GM12878 (cell line): ENCODE measurements around the gene APOL4. TPM values are rescaled to one million over a fixed set of nuclear protein-coding genes. Genes with fewer than 3 reads are reported as not detected.
"Not testable (repeated sequence)": the region's sequence is repeated elsewhere in the genome, so short reads cannot be mapped to it uniquely, and the experiment has no call there.

Experiments
- ATAC-seq: fragments of 200-7000 bp; cut with Tn5 transposase; 3 replicates; pipeline ENCODE4 v1.9.1; 2020; ENCODE audit warnings: mild to moderate bottlenecking, moderate library complexity
- BruUV-seq: library from RNA; stranded (reverse); fragments of 400-500 nt; replicated peaks from 2 replicates; lab custom pipeline; 2021; lab: Mats Ljungman, UMichigan
- CTCF ChIA-PET: fragments of 300-600 bp; sonication (Branson Sonifier 250); formaldehyde crosslinking; extraction: SDS; loops from one replicate; lab custom pipeline; 2021; ENCODE audit warnings: inconsistent platforms; lab: Yijun Ruan, JAX
- POLR2A ChIA-PET: fragments of 350-600 bp; formaldehyde crosslinking; extraction: SDS; loops from one replicate; lab custom pipeline; 2021; ENCODE audit warnings: inconsistent platforms; lab: Charles Lee
- RAD21 ChIA-PET: fragments of 300-600 bp; sonication (Branson Sonifier 250); formaldehyde crosslinking; loops from one replicate; lab custom pipeline; 2023; ENCODE audit warnings: antibody characterized with exemption; ENCODE audit not compliant: unreplicated experiment; lab: Charles Lee
- SMC1A ChIA-PET: fragments of 300-600 bp; sonication (Branson Sonifier 250); formaldehyde crosslinking; loops from one replicate; lab custom pipeline; 2023; ENCODE audit not compliant: unreplicated experiment, uncharacterized antibody; lab: Charles Lee
- DNase-seq: peaks from one replicate; pipeline ENCODE4 v3.0.0-alpha.2; 2011; ENCODE audit warnings: low read depth, low spot score
- FAIRE-seq: peaks from 3 replicates; lab custom pipeline; 2011; peaks lifted over from hg19 to GRCh38; lab: Jason Lieb, UNC
- H2AFZ ChIP-seq: 2 replicates; pipeline ENCODE4 v1.6.0; 2011; ENCODE audit warnings: low read depth, low read length, control low read depth; ENCODE audit not compliant: control insufficient read depth
- H3K27ac ChIP-seq: 2 replicates; pipeline ENCODE4 v1.5.1; 2011; ENCODE audit warnings: control low read depth; ENCODE audit not compliant: control insufficient read depth, insufficient read depth
- H3K27me3 ChIP-seq, 2 experiments: replicated peaks in 1 of 2; 2 replicates each; pipeline versions ENCODE4 v1.6.0 to v1.6.1; 2011; ENCODE audit warnings: low read length in 1 of 2; ENCODE audit not compliant: control insufficient read depth in 2 of 2, insufficient read depth in 2 of 2
- H3K36me3 ChIP-seq, 2 experiments: 2 replicates each; pipeline ENCODE4 v1.5.1; 2011; ENCODE audit warnings: low read length in 1 of 2; ENCODE audit not compliant: control insufficient read depth in 2 of 2, insufficient read depth in 2 of 2
- H3K4me1 ChIP-seq: 2 replicates; pipeline ENCODE4 v1.6.1; 2011; ENCODE audit warnings: mild to moderate bottlenecking, low read length, moderate library complexity, mixed read lengths; ENCODE audit not compliant: control insufficient read depth, insufficient read depth
- H3K4me2 ChIP-seq: 2 replicates; pipeline ENCODE4 v1.6.0; 2011; ENCODE audit warnings: control low read depth; ENCODE audit not compliant: control insufficient read depth, insufficient read depth
- H3K4me3 ChIP-seq: fragments of 200-600 bp; sonication (generic); 2 replicates; pipeline ENCODE4 v1.5.1; 2016
- H3K79me2 ChIP-seq: 2 replicates; pipeline ENCODE4 v1.6.0; 2011; ENCODE audit warnings: low read length; ENCODE audit not compliant: control insufficient read depth, insufficient read depth
- H3K9ac ChIP-seq: 2 replicates; pipeline ENCODE4 v1.8.0; 2011; ENCODE audit warnings: low read length, control low read depth, mixed read lengths; ENCODE audit not compliant: control insufficient read depth, insufficient read depth
- H3K9me3 ChIP-seq: replicated peaks from 3 replicates; pipeline ENCODE4 v1.5.1; 2011; ENCODE audit warnings: mild to moderate bottlenecking, low read length; ENCODE audit not compliant: control insufficient read depth, insufficient read depth
- H4K20me1 ChIP-seq: 2 replicates; pipeline ENCODE4 v1.6.0; 2011; ENCODE audit not compliant: control insufficient read depth, insufficient read depth
- ESRRA ChIP-seq: IDR thresholded peaks from 2 replicates; pipeline ENCODE4 v1.6.1; 2012; ENCODE audit warnings: mild to moderate bottlenecking, low read length, improper control_type of control experiment
- FOS ChIP-seq: IDR thresholded peaks from 3 replicates; pipeline ENCODE4 v1.6.1; 2011; ENCODE audit warnings: borderline replicate concordance; ENCODE audit not compliant: insufficient read length; ENCODE audit errors: extremely low read depth
- KLF5 ChIP-seq: fragments of 450-650 bp; IDR thresholded peaks from 2 replicates; pipeline ENCODE4 v1.6.1; 2014; ENCODE audit warnings: mild to moderate bottlenecking; ENCODE audit not compliant: partially characterized antibody
- SPI1 ChIP-seq: IDR thresholded peaks from 2 replicates; pipeline ENCODE4 v1.6.1; 2011; ENCODE audit warnings: low read depth, mild to moderate bottlenecking, low read length, moderate library complexity, borderline replicate concordance; ENCODE audit not compliant: insufficient read depth
- WGBS: methylation state at CpG from one replicate; pipeline ENCODE4 v1.1.6; 2016; ENCODE audit warnings: low lambda C conversion rate; ENCODE audit not compliant: insufficient replicate concordance, insufficient coverage; ENCODE audit errors: missing lambda C conversion rate; 5-methylcytosine and 5-hydroxymethylcytosine counted together
- in situ Hi-C: fragments of 300-500 bp; cut with MboI; formaldehyde crosslinking; loops from 9 replicates; pipeline ENCODE4 v1.14.3; 2018; ENCODE audit warnings: mixed read lengths
- intact Hi-C: fragments of 100-400 bp; cut with micrococcal nuclease; formaldehyde crosslinking; loops from one replicate; pipeline ENCODE4 v1.14.2; 2022; ENCODE audit not compliant: unreplicated experiment
- polyA plus RNA-seq, 11 experiments: library from polyadenylated mRNA; depleted of rRNA in 4 of 11; unstranded in 6 of 11; stranded (reverse) in 5 of 11; fragments of >200 nt; fragmentation: Nextera tagmentation in 4 of 11; fragmentation: Illumina TruSeq in 1 of 11; extraction: Ambion mirVana in 4 of 11; extraction: Trizol in 1 of 11; gene quantifications; 1 replicate in 1 of 11; 2 replicates in 10 of 11; pipeline versions ENCODE4 v1.2.1 to v1.2.3, GENCODE V29; 2011 to 2016; ENCODE audit warnings: inconsistent platforms in 2 of 11, missing spikeins in 2 of 11, low read depth in 1 of 11
- total RNA-seq, 4 experiments: library from RNA; depleted of rRNA in 3 of 4; stranded (reverse); fragments of >200 nt in 3 of 4; fragmentation: Illumina TruSeq in 1 of 4; extraction: Trizol in 1 of 4; gene quantifications; 2 replicates each; pipeline versions ENCODE4 v1.2.1 to v1.2.3, GENCODE V29; 2013 to 2021
- TF ChIP-seq, protein P1 (sequence below): IDR thresholded peaks from 2 replicates; pipeline ENCODE4 v1.6.1; 2011; ENCODE audit warnings: borderline replicate concordance, low read depth, mild to moderate bottlenecking, moderate library complexity, low read length; ENCODE audit not compliant: insufficient read depth, poor library complexity, severe bottlenecking

Gene APOL4
- total and polyA plus RNA-seq, 10 of the 15 experiments (the other 5 are each of a cell fraction or from before 2014, with no cell fraction given): 0.03 to 0.24 (median 0.19) TPM; not detected in 7

DNA sequence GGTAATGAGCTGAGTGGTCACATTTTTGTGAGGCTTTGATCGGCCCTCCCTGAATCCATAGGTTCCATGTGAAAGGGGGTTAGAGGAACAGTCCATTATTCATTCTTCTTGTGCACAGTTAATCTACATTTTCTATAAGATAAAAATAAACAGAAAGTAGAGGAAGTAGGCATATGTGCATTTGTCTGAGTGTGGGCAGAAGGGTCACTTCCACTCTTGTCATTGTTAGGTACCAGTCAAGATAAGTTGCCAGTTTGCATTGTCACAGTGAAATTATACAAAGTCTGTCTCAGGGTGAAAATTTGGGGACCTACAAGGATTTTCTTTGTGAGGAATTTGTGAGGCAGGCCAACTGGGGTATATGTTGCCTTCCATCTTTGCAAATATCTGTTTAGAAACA, 4.6 kb upstream of the APOL4 start:
- RAD21 ChIA-PET: no interaction called here

DNA sequence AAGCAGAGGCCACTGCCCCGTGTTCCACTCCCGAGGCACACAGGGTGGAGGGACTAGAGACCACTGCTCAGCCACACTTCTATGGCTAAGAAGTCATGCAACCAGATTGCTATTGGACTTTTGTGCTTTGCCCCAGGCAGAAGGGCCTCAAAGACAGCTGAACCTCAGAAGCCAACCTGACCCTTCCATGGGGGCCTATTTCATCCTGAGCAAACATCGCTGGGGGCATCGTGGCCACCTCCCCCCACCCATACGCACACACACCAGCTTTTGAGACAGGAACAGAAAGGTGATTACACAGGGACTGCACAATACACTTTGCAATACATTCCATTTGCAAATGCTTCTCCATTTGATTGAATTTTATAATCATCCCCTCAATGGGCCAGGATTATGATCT, 4.0 kb upstream of the APOL4 start:
- in situ Hi-C loops, RAD21 ChIA-PET, DNase-seq, H3K9me3 ChIP-seq, H3K36me3 ChIP-seq, H3K9ac ChIP-seq, ATAC-seq, H2AFZ ChIP-seq, SMC1A ChIA-PET, H3K27ac ChIP-seq, H4K20me1 ChIP-seq, H3K4me1 ChIP-seq, H3K4me3 ChIP-seq, intact Hi-C loops, POLR2A ChIA-PET, H3K79me2 ChIP-seq, BruUV-seq, H3K27me3 ChIP-seq, FAIRE-seq, H3K4me2 ChIP-seq: not testable (repeated sequence)
- WGBS: 41% methylated on average over 5 of the region's 5 CpGs
- TF ChIP-seq, protein P1, sequence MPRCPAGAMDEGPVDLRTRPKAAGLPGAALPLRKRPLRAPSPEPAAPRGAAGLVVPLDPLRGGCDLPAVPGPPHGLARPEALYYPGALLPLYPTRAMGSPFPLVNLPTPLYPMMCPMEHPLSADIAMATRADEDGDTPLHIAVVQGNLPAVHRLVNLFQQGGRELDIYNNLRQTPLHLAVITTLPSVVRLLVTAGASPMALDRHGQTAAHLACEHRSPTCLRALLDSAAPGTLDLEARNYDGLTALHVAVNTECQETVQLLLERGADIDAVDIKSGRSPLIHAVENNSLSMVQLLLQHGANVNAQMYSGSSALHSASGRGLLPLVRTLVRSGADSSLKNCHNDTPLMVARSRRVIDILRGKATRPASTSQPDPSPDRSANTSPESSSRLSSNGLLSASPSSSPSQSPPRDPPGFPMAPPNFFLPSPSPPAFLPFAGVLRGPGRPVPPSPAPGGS: peak; percentile 65
- CTCF ChIA-PET: interaction anchor here (1.8 to 1.9 kb wide), 2 partner anchors 11 to 16 kb away, joined by 5 to 6 read pairs; no protein-coding TSS in a partner anchor

More for the DNA sequence above, 4.6 kb upstream of the APOL4 start:
- BruUV-seq: no TSS peak
- Histone ChIP-seq H3K79me2 (no peaks in the 10 kb centered on the region), H3K27me3 (no peaks in the 10 kb centered on the region), H3K9me3 (peaks cover 2% of the 10 kb centered on the region; the same call in 1 of the 3 replicates), H3K4me3 (no peak overlapping the region), H3K9ac (no peak overlapping the region), H3K4me2 (no peak overlapping the region), H3K36me3 (no peaks in the 10 kb centered on the region), H2AFZ (no peak overlapping the region), H3K4me1 (peaks cover under 1% of the 10 kb centered on the region), H3K27ac (no peak overlapping the region), H4K20me1 (no peaks in the 10 kb centered on the region)
- SMC1A ChIA-PET: interaction anchor here (1.2 kb wide), 2 partner anchors 8 to 11 kb away, joined by 3 to 5 read pairs; no protein-coding TSS in a partner anchor
- no peak for DNase-seq
- 0% methylated on average over 1 of the region's 1 CpG for WGBS
- intact Hi-C loops: no loop called here
- FAIRE-seq: no peak
- TF ChIP-seq SPI1 (peak; percentile 10; the same call in 1 of the 2 replicates), KLF5 (no peak), ESRRA (no peak), FOS (no peak)
- no peak for ATAC-seq
- CTCF ChIA-PET: interaction anchor here (1.5 to 3.1 kb wide), 3 partner anchors 10 to 15 kb away, joined by 6 to 21 read pairs (median 8); no protein-coding TSS in a partner anchor
- POLR2A ChIA-PET: no interaction called here
- in situ Hi-C loops: no loop called here
